Activated naive CD8-positive, alpha-beta T cell treated with anti-CD3 and anti-CD28 coated beads, Interleukin-2, amount 50 U/mL, for 24 hours (primary cell): Measurements from ENCODE around the gene NCOA1.

Source experiments
- ATAC-seq: fragments of 150-1000 bp; cut with Tn5 transposase; one replicate; pipeline ENCODE4 v1.10.0; 2021
- DNase-seq: peaks from one replicate; pipeline ENCODE4 v3.0.0; 2021
- H3K27ac Mint-ChIP-seq: one replicate; pipeline ENCODE4 v1.8.0; 2021; ENCODE audit warnings: mild to moderate bottlenecking, mixed read lengths
- H3K27me3 Mint-ChIP-seq: one replicate; pipeline ENCODE4 v1.8.0; 2021; ENCODE audit warnings: mixed read lengths
- H3K36me3 Mint-ChIP-seq: one replicate; pipeline ENCODE4 v1.8.0; 2021; ENCODE audit warnings: low read depth, mixed read lengths
- H3K4me1 Mint-ChIP-seq: one replicate; pipeline ENCODE4 v1.8.0; 2021; ENCODE audit warnings: mixed read lengths
- H3K4me3 Mint-ChIP-seq: one replicate; pipeline ENCODE4 v1.8.0; 2021; ENCODE audit warnings: mild to moderate bottlenecking, moderate library complexity, mixed read lengths
- H3K9me3 Mint-ChIP-seq: one replicate; pipeline ENCODE4 v1.8.0; 2021; ENCODE audit warnings: mixed read lengths

NCOA1 gene

DNA sequence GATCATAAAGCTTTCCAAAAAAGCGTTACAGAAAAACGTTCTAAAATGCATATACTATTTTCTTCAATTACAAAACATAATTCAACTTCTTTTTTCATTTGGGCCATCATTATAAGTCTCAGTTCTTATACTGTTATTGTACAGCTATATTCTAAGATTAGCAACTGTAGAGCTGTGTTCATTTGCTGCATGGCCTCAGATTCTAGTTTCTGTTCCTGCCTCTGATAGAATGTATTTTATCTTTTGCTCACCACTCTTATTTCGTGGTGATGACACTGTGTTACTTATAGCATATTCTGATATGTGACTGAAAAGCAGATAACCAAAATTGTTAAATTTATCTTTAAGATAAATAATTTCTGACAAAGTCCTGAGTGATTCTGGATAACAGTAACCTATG is 234.9 kb downstream of the NCOA1 start:
- no peak for DNase-seq
- Mint-ChIP-seq H3K4me1 (peaks cover 9% of the 10 kb centered on the region), H3K9me3 (no peaks in the 10 kb centered on the region), H3K4me3 (no peak overlapping the region), H3K27me3 (no peaks in the 10 kb centered on the region), H3K27ac (no peak overlapping the region), H3K36me3 (peaks cover 11% of the 10 kb centered on the region)
- no peak for ATAC-seq

DNA sequence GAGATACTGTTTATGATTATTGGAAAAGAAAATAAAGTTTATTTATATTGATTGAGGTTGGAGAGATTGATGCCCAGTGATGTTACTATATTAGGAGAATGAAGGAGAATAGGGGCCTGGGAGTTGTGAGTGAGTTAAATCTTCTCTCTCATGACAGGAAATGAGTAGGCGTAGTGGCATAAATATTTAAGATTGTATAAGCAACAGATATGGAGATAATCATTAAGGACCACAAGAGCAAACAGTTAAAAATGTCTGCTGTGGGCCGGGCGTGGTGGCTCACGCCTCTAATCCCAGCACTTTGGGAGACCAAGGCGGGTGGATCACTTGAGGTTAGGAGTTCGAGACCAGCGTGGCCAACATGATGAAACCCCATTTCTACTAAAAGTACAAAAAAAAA is 239.4 kb downstream of the NCOA1 start:
- Mint-ChIP-seq H3K27me3 (no peaks in the 10 kb centered on the region), H3K4me1 (peaks cover 1% of the 10 kb centered on the region), H3K9me3 (no peaks in the 10 kb centered on the region), H3K36me3 (peaks cover 11% of the 10 kb centered on the region), H3K27ac (no peak overlapping the region), H3K4me3 (no peak overlapping the region)
- DNase-seq: no peak
- no peak for ATAC-seq

DNA sequence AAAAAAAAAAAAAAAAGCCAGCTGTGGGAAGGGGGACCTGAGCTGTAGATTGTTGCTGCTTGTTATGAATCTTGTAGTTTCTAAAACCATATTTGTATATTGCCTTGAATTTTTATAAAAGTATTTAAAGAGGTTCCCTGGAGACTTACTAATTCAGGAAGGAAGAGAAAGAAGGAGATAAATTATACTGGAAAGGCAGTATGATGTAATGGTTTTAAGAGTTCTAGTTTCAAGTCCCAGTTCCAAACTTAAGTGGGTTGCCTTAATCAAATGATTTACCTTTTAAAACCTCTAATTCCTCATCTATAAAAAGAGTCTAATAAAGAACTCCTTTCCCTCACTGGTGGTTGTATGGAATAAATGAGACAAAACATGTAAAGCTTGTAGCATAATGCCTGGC is 240.0 kb downstream of the NCOA1 start:
- Mint-ChIP-seq H3K27me3 (no peaks in the 10 kb centered on the region), H3K27ac (no peak overlapping the region), H3K36me3 (peaks cover 11% of the 10 kb centered on the region), H3K4me3 (no peak overlapping the region), H3K9me3 (no peaks in the 10 kb centered on the region), H3K4me1 (peaks cover 1% of the 10 kb centered on the region)
- DNase-seq (no peak), ATAC-seq (no peak)

DNA sequence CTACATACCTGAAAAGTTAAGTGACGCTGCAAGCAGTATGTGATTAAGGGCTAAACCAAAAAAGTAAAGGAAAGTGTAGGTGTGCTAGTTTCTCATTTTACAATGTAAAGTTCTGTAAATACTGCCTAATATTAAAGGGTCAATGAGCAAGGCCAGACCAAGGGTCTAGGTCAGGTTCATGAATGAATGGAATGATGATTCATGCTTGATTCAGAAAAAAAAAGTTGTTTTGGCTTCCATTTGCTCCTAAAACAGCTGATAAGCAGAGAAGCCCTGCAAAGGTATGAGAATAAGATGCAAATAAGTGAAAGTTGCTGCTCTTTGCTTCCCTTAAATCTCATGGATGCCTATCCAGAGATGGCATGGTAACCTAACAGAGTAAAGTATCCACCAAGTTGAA is 240.9 kb downstream of the NCOA1 start:
- no peak overlapping the region for H3K27ac Mint-ChIP-seq
- DNase-seq (no peak), ATAC-seq (no peak)
- peaks cover 1% of the 10 kb centered on the region for H3K4me1 Mint-ChIP-seq
- H3K9me3 Mint-ChIP-seq: no peaks in the 10 kb centered on the region
- H3K36me3 Mint-ChIP-seq: peaks cover 11% of the 10 kb centered on the region
- no peak overlapping the region for H3K4me3 Mint-ChIP-seq
- H3K27me3 Mint-ChIP-seq: no peaks in the 10 kb centered on the region

DNA sequence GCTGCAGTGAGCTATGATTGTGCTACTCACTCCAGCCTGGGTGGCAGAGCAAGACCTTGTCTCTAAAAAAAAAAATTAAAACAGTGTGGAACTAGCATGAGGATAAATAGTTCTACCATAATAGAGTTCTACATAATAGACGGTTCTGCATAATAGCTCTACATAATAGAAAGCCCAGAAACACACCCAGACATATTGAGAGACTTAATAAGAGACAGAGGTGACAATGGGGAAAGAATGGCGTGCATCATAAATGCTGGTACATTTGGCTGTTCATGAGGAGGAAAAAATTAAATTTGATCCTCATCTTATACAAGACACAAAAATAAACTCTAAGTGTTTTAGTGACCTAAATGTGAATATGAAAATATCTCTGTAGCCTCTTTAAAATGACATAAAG is 243.7 kb downstream of the NCOA1 start:
- no peak overlapping the region for H3K4me3 Mint-ChIP-seq
- no peaks in the 10 kb centered on the region for H3K9me3 Mint-ChIP-seq
- ATAC-seq (no peak), DNase-seq (no peak)
- H3K27me3 Mint-ChIP-seq: no peaks in the 10 kb centered on the region
- peaks cover 4% of the 10 kb centered on the region for H3K36me3 Mint-ChIP-seq
- peaks cover 1% of the 10 kb centered on the region for H3K4me1 Mint-ChIP-seq
- no peak overlapping the region for H3K27ac Mint-ChIP-seq

DNA sequence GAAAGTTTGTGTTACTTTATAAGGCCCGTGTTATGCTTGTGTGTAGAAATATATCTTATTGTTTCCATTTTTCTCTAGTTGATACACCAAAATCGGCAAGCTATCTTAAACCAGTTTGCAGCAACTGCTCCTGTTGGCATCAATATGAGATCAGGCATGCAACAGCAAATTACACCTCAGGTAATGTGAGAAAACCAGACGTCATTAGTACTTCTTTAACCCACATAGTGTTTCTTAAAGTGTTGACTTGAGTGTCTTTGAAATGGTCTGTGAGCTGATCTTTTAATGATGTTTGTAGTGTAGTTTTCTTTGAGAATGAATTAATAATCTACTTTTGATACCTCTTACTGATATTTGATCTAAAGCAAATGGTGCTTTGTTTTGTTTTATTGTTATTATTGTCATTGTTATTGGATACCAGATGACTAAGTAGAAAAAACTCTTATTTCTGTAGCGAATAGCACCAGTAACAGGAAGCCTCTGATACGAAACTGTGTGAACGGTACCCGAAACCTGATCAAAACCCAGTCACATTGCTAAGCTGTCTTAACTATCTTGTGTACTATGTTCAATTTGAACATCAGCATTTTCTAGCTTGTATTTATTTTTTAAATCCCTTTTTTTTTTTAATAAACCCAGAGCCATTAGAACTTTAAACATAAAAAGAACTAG is 248.4 kb downstream of the NCOA1 start:
- Mint-ChIP-seq H3K27me3 (no peaks in the 10 kb centered on the region), H3K4me1 (peaks cover 16% of the 10 kb centered on the region), H3K27ac (no peak overlapping the region), H3K4me3 (no peak overlapping the region), H3K9me3 (no peaks in the 10 kb centered on the region), H3K36me3 (peaks cover 8% of the 10 kb centered on the region)
- no peak for DNase-seq
- no peak for ATAC-seq

DNA sequence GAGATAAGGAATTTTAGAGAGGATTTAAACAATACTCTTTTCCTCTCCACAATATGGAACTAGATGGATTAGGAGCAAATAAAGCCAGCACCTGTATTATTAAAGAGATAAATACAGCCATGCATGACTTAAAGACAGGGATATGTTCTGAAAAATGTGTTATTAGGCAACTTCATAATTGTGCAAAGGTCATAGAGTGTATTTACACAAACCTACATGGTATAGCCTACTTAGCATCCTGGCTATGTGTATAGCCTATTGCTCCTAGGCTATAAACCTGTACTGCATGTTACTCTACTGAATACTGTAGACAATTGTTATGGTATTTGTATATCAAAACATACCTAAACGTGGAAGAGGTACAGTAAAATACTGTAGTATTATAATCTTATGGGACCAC is 249.1 kb downstream of the NCOA1 start:
- H3K27me3 Mint-ChIP-seq: no peaks in the 10 kb centered on the region
- H3K4me3 Mint-ChIP-seq: no peak overlapping the region
- ATAC-seq (no peak), DNase-seq (no peak)
- no peaks in the 10 kb centered on the region for H3K9me3 Mint-ChIP-seq
- peaks cover 16% of the 10 kb centered on the region for H3K4me1 Mint-ChIP-seq
- H3K36me3 Mint-ChIP-seq: peaks cover 10% of the 10 kb centered on the region
- no peak overlapping the region for H3K27ac Mint-ChIP-seq

DNA sequence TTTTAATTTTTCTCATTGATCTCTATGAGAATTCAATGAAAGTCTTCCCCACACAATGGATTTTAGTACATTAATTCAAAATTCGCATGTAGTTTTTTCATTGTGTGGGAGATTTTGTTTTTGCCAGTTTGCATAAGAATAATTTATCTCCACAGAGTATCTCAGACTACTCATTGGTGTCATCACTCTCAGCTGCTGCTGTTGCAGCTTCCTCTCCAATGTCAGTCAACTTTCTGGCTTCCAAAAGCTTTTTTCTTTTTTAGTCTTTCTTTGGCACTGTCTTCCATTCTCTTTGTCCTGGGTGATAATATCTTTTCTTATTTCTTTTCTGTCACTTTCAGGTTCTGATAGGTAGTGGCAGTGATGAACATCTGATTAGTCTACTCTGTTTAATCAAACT is 251.7 kb downstream of the NCOA1 start:
- no peak for DNase-seq
- Mint-ChIP-seq H3K27ac (no peak overlapping the region), H3K4me3 (no peak overlapping the region), H3K9me3 (no peaks in the 10 kb centered on the region), H3K27me3 (no peaks in the 10 kb centered on the region), H3K36me3 (peaks cover 12% of the 10 kb centered on the region), H3K4me1 (peaks cover 19% of the 10 kb centered on the region)
- no peak for ATAC-seq

DNA sequence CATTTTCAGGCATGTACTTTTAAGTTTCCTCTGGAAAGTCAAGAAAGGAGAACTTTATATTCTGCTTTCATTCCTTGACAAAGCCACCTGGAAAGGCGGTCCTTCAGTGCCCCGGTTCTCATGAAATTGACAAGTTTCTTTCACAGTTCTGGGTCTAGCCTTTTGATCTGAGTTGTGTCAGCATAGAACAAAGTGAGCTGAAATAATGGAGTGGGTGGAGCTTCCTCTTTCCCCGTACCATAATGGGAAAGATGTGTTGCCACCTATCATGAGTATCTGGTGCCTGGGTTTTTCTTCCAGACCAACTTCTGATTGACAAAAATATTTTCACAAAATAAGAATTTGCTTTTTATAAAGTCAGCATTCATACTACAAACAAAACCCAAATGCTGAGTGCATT is 252.9 kb downstream of the NCOA1 start:
- ATAC-seq (no peak), DNase-seq (no peak)
- H3K36me3 Mint-ChIP-seq: peaks cover 12% of the 10 kb centered on the region
- no peaks in the 10 kb centered on the region for H3K27me3 Mint-ChIP-seq
- H3K27ac Mint-ChIP-seq: no peak overlapping the region
- H3K4me1 Mint-ChIP-seq: peaks cover 19% of the 10 kb centered on the region
- no peak overlapping the region for H3K4me3 Mint-ChIP-seq
- no peaks in the 10 kb centered on the region for H3K9me3 Mint-ChIP-seq

DNA sequence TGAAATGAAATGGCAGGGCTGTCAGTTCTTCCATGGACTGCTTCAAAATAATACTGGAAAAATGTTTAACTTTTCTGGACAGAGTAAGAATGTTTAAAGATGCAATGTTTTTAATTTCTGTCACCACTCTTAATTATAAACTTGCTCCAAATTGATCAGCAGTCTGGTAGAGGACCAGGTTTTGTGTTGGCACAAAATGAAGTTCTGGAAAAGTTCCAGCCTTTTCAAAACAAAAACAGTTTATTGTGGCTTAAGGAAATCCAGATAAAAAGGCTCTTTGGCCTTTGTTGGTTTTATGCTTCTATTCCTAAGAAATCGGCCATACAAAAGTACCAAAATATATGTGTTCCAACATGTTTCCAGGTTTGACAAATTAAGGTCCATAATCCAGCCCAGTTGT is 253.3 kb downstream of the NCOA1 start:
- Mint-ChIP-seq H3K4me3 (no peak overlapping the region), H3K27me3 (no peaks in the 10 kb centered on the region)

DNA sequence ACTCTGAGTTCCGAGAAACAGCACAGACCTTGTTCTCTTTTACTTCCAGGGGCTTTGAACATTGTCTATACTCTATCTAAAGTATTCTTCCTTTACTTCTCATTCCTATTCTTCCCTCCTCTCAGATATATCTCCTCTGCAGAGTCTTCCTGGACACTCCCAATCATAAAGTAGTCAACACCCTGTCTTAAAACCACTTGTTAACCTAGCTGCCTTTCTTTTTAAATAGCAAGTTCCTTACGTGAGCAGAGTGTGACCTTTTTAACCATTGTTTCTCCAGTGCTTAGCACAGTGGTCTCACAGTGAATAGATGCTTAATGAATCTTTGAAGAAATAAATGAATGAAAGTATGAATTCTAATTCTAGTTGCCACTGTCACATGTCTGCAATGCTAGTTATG is 254.8 kb downstream of the NCOA1 start:
- Mint-ChIP-seq H3K4me1 (peaks cover 19% of the 10 kb centered on the region), H3K9me3 (no peaks in the 10 kb centered on the region), H3K4me3 (no peak overlapping the region), H3K27me3 (no peaks in the 10 kb centered on the region), H3K36me3 (peaks cover 12% of the 10 kb centered on the region), H3K27ac (no peak overlapping the region)
- no peak for ATAC-seq
- no peak for DNase-seq

More for the DNA sequence above, 253.3 kb downstream of the NCOA1 start:
- Mint-ChIP-seq H3K27ac (no peak overlapping the region), H3K36me3 (peaks cover 12% of the 10 kb centered on the region), H3K4me1 (peaks cover 19% of the 10 kb centered on the region), H3K9me3 (no peaks in the 10 kb centered on the region)
- no peak for ATAC-seq
- DNase-seq: no peak

DNA sequence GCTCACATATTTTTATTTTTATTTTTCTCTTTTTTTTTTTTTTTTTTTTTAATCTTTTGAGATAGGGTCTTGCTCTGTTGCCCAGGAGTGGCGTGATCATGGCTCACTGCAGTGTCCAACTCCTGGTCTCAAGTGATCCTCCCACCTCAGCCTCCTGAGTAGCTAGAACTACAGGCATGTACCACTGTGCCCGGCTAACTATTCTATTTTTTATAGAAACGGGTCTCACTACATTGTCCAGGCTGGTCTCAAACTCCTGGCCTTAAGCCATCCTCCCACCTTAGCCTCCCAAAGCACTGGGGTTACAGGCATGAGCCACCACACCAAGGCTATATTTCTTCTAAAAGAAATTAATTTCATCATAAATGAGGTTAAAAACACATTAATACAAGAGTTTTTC is 256.2 kb downstream of the NCOA1 start:
- DNase-seq: no peak
- Mint-ChIP-seq H3K36me3 (peaks cover 9% of the 10 kb centered on the region), H3K9me3 (no peaks in the 10 kb centered on the region), H3K27ac (no peak overlapping the region), H3K4me1 (peaks cover 19% of the 10 kb centered on the region), H3K4me3 (no peak overlapping the region), H3K27me3 (no peaks in the 10 kb centered on the region)
- ATAC-seq: no peak

DNA sequence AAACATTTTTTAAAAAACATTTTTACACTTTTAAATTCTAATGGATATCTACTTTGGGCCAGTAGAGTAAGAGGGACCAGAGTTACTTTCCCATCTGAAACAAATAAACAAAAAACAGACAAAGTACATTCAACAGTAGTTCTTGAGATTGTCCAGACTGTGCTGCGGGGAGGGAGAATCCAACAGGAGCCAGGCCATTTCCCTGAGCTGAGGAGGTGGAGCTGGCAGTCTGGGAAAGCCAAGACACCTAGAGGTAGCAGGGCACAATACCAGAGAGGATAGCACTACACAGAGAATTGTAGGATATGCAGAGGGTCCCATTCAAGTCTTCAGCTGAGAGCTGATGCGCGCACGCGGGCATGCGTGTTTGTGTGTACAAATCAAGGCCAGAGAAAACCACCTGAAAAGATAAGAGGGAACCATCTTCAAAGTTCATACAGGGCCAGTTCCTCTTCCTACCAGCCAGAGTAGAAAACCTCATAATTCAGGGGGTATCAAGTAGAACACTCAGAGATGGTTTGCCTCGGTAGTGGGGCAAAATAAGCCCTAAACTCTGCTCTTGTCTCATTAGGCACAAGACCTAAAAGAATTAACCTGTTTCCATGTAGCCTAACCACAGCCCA is 258.1 kb downstream of the NCOA1 start:
- DNase-seq (no peak), ATAC-seq (no peak)
- Mint-ChIP-seq H3K27ac (no peak overlapping the region), H3K9me3 (no peaks in the 10 kb centered on the region), H3K27me3 (no peaks in the 10 kb centered on the region), H3K4me1 (peaks cover 4% of the 10 kb centered on the region), H3K4me3 (no peak overlapping the region), H3K36me3 (peaks cover 4% of the 10 kb centered on the region)

DNA sequence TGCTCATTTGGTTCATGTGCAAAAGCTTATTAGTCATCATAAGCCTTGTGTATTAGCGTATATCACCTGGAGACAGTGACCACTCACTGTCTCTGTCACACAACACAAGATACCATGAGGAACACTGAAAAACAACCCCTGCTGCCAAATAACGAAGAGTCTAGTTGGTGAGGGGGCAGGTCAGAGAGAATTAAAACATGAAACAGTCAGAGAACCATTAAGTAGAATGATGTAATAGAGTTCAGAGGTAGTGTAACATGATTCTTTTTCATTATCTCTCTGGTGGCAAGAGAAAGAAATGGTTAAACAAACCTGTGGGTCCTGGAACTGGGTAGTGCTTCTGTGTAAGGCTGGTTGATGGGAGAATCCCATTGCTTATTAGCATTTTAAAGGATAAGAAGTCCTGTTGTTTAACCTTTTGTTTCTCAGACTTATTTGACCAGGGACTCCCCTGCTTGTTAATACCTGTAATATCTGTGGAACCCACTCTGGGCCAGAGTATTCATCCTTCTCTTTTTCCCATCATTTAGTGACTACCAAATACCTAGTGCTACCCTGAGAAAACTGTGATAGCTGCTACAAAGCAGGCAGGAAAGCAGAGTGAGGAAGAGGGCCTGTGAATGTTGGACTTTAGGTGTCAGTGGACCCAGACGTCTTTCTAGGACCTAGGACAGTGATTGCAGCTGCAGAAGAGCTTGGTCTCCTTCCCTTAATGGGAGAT is 264.1 kb downstream of the NCOA1 start:
- no peak overlapping the region for H3K27ac Mint-ChIP-seq
- no peaks in the 10 kb centered on the region for H3K27me3 Mint-ChIP-seq
- H3K36me3 Mint-ChIP-seq: peaks cover 11% of the 10 kb centered on the region
- no peaks in the 10 kb centered on the region for H3K9me3 Mint-ChIP-seq
- no peak overlapping the region for H3K4me3 Mint-ChIP-seq
- DNase-seq (no peak), ATAC-seq (peak; percentile 54)
- no peaks in the 10 kb centered on the region for H3K4me1 Mint-ChIP-seq

DNA sequence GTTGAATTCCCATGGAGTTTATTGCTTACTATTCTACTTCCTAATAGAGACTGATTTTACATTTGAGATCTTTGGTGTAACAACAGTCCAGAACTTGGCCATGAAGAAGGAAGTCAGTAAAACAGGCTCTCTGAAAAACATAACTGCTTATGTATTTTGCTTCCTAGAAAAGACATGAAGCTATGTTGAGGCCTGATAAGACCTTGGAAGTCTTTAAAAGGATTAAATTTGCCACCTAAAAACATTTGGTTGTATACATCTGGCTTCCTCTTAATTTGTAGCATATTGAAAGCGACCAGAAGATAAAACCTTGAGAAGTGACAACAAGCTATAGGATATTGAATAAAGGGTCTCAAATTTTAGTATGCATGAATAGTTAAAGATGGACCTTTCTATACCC is 265.7 kb downstream of the NCOA1 start:
- no peaks in the 10 kb centered on the region for H3K4me1 Mint-ChIP-seq
- no peak for ATAC-seq
- peaks cover 16% of the 10 kb centered on the region for H3K36me3 Mint-ChIP-seq
- no peak overlapping the region for H3K4me3 Mint-ChIP-seq
- DNase-seq: no peak
- H3K27ac Mint-ChIP-seq: no peak overlapping the region
- no peaks in the 10 kb centered on the region for H3K9me3 Mint-ChIP-seq
- no peaks in the 10 kb centered on the region for H3K27me3 Mint-ChIP-seq
